Measurements from ENCODE around the gene TOPBP1.
A peak's percentile ranks its signal among the peaks of the same experiment; 100 is the strongest.

DNA sequence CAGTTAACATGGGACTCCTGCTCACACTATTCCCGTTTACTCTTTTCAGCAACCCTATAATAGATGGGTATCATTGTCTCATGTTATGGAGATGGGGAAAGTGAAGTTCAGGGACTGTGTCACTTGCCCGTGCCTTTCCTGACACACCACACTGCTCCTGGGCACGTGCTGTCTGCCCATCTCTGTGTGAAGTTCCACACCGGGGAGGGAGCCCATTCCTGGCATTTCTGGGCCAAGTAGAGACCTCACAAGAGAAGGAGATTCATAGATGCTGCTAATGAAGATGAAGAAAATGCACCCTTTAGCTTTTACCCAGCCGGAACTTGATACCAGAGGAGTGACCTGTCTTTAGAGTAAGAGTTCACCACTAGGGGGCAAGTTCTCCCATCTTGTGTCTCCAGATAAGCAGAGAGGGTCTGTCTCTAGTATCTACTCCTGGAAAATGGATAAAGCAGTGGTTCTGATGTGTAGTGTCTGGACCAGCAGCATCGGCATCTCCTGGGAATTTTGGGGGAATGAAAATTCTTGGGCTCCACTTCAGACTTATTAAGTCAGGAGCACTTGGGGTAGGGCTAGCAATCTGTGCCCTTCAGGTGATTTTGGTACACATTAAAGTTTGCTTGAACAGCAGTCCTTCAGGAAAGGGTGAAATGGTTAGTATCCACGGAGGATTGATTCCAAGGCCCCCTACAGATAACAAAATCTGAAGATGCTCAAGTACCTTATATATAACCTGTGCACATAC, 2.0 kb upstream of the TOPBP1 start:
- TF ChIP-seq CTCF (IDR thresholded peaks at IDR 0.05) = peak in 5 of 7 experiments; percentile 33 to 54 (median 52)
- TF ChIP-seq POLR2AphosphoS5 (IDR thresholded peaks at IDR 0.05) = no peak
